GM21717 (cell line): ENCODE results near the gene ANG.
"Not testable (repeated sequence)": the region's sequence is repeated elsewhere in the genome, so short reads cannot be mapped to it uniquely, and the experiment has no call there.

Experiments
- ATAC-seq: cut with Tn5 transposase; IDR thresholded peaks from one replicate; pipeline ENCODE4 v1.9.1; 2021; ENCODE audit warnings: mild to moderate bottlenecking, moderate library complexity; ENCODE audit not compliant: unreplicated experiment

Gene ANG

GRCh38 chr14:20688167-20688839 lies at the start of gene ANG:
Gene ANG (plus strand): TSS chr14:20688764. CDS start chr14:20693565, 4,801 bp downstream.
- no peak for ATAC-seq

DNA sequence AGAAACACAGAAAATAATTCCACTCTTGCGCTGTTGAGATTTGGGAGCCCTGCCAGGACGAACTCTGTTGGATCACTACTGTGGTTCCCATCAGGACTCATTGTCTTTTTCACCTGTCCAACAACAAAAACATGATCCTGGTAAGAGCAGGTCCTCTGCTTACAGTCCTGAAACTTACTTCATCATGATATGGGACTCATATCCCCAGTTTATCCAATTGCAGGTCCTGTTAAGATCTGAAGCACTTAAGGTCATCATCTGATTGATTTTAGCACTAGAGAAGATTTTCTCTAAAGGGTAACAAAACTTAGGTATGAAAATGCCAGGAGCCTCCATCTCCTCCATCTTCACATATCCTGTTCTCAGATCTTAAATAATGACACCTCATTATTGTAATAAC lies 47.0 kb upstream of the ANG start, which contains the start of gene OR6S1:
Gene OR6S1, minus strand, starts transcription at position 101 of the 400 bp plus-strand sequence. Its CDS starts 0 bp downstream, at position 101.
- no peak for ATAC-seq

GRCh38 chr14:20642182-20642581 lies 46.4 kb upstream of the ANG start:
- ATAC-seq = no peak

DNA sequence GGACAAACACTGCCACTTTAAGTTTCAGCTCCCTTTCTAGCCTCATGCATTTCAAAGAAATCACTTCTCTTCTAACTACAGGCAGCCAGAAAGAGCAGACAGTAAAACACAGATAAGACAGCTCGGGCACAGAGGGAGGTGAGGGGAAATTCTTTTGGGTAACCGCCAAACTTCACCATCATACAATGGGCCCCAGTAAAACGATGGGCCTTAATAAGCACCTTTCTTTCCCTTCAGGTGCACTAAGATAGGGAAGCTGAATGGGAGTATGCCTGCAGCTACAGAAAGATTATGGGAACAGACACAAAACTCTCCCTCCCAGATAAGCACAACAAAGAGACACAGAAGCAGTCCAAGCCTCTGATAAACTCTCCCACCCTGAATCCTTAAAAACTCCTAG lies 45.8 kb upstream of the ANG start:
- not testable (repeated sequence) for ATAC-seq

GRCh38 chr14:20644520-20644919 lies 44.0 kb upstream of the ANG start:
- ATAC-seq = no peak

DNA sequence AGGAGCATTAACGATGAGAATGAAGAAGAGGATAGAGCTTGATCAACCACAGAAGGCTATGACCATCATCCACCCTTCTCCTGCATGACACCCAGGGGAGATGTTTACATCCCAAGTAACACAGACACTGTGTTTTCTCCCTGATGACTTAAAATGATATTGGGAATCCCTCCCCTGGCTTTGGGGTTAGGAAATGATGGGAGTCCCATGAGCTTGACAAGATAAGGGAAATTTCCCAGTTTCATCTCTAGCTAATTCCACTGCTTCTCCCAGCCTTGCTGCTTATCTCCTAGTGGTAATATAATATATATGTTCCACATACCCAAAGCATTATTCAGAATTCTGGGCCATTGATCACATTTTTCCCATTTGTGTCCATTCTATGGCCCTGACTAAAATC lies 43.1 kb upstream of the ANG start:
- no peak for ATAC-seq

GRCh38 chr14:20652996-20653975 lies 35.3 kb upstream of the ANG start:
- ATAC-seq = no peak

- ATAC-seq = no peak
Measured at GRCh38 chr14:20655851-20656250, 32.7 kb upstream of the ANG start.

- ATAC-seq = no peak
Measured at GRCh38 chr14:20656274-20656673, 32.3 kb upstream of the ANG start.

DNA sequence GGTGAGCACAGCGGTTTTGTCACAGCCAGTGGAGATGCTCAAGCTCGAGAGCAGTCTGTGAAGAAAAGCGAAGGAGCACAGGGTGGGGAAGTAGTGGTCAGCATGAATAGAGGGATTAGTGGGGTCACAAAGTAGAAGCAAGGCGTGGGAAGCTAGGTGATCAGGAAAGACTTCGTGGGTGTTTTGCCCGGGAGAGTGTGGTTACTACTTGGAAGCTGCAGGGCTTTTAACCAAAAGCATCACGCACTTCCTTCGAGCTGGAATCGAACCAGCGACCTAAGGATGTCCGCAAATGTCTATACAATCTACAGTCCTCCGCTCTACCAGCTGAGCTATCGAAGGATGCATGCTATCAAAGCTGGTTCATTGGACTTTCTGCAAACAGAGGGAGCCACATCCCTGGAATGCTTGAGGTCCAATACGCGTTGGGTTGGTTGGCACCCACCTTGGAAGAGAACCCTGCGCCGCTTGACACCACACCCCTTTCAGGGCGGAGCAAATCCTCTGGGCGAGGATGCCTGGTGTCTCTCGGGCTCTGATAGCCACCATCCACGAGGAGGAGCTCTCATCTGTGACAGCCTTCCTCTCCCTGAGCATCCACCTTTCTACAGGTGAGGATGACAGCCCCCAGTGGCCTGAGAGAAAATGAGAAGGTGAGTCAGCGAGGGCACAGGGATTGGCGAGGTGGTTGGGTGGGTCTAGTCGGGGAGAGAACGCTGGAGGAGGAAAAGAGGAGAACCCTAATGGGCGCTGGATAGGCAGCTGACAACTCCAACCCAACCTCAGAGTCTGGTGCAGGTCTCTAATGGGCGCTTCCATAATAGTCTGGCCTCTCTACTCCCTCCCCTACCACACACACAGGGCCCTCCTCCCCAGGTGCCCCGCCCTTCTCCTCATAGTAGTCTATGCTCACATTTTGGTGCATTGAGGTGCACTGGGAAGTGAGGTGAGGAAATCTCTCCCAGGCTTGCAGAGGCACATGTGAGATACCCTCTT lies 31.1 kb upstream of the ANG start:
- no peak for ATAC-seq

- ATAC-seq = no peak
Measured at GRCh38 chr14:20658246-20658645, 30.3 kb upstream of the ANG start.

GRCh38 chr14:20659336-20659735 lies 29.2 kb upstream of the ANG start:
- no peak for ATAC-seq

DNA sequence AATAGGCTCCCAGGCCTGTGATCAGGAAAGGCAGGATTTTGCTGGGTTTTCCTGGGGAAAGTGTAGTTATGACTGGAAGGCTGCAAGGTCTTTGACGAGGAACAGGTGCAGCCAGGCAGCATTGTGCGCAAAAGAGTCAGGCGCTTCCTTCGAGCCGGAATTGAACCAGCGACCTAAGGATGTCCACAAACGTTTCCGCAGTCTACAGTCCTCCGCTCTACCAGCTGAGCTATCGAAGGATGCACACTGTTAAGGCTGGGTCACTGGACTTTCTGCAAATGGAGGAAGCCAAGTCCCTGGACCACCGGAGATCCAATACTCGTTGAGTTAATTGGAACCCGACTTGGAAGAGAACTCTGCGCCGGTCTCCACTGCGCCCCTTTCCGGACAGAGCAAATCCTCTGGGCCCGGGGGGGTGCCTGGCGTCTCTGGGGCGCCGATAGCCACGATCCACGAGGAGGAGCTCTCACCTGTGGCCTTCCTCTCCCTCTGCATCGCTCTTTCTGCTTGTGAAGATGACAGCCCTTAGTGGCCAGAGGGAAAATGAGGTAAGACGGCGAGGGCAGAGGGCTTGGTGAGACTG lies 28.7 kb upstream of the ANG start:
- no peak for ATAC-seq

GRCh38 chr14:20661197-20661596 lies 27.4 kb upstream of the ANG start:
- no peak for ATAC-seq

GRCh38 chr14:20662968-20663732 lies 25.4 kb upstream of the ANG start:
- peak; percentile 55 for ATAC-seq

DNA sequence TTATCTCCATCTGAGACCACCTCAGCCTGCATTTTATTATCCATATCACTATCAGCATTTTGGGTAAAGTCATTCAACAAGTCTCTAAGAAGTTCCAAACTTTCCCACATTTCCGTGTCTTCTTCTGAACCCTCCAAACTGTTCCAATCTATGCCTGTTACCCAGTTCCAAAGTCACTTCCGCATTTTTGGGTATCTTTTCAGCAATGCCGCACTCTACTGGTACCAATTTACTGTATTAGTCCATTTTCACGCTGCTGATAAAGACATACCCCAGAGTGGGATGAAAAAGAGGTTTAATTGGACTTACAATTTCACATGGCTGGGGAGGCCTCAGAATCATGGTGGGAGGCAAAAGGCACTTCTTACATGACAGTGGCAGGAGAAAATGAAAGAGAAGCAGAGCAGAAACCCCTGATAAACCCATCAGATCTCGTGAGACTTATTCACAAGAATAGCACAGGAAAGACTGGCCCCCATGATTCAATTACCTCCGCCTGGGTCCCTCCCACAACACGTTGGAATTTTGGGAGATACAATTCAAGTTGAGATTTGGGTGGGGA lies 22.1 kb upstream of the ANG start:
- not testable (repeated sequence) for ATAC-seq

DNA sequence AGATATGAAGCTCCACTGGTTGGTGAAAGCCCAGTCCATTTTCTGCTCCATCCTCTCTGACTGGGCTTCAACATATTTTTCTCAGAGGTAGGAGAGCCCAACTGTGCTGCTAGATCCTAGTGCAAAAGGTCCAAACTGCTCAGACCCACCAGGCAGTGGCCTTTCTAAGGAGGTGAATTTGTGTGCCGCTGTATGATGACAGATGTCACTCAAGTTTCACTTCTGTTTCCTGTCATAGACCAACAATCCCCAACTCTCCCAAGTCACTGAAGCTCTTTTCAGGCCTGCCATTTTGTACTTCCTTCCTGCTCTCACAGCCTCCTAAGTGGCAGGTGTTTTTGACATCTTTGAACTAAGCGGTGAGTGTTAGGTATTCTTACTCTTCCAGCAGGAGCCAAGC lies 20.6 kb upstream of the ANG start:
- ATAC-seq = peak; percentile 84

DNA sequence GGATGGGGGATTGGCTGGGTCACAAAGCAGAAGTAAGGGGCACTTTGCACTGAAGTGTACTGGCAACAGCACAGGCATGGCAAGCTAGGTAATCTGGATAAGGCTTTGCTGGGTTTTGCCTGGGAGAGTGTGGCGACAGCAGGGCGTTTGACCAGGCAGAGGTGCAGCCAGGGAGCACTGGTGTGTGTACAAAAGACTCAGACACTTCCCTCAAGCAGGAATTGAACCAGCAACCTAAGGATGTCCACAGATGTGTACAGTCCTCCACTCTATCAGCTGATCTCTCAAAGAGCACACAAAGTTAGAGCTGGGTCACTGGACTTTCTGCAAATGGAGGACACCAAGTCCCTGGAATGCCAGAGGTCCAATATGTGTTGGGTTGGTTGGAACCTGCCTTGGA lies 19.6 kb upstream of the ANG start:
- ATAC-seq = no peak

DNA sequence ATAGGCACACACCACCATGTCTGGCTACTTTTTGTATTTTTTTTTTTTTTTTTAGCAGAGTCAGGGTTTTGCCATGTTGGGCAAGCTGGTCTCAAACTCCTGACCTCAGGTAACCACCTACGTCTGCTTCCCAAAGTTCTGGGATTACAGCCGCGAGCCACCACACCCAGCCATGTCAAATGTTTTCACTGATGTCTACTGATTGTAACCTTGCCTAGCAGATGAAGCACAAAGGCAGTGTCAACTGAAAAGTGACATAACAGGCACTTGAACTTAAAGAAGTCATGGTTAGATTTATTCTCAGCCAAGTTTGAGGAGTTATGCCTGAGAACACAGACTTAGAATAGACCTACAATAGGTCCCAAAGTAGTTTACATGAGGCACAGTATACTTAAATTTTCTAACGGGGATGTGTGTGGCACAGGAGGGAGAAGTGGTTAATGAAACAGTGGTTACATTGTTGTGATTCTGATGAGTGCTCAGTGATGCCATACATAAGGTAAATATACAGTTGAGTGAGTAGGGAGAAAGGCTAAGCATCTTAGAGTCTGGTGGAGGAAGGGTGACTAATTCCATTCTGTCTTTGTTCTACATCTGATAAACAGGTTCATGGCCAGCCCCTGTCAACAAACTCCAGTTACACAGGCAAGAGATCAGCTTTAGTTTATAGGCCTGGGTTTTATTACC lies 16.8 kb upstream of the ANG start:
- ATAC-seq = no peak
